ENCODE results near the gene NCAPH2.
"Not testable (repeated sequence)": the region's sequence is repeated elsewhere in the genome, so short reads cannot be mapped to it uniquely, and the experiment has no call there.

Gene NCAPH2

GRCh38 chr22:50529416-50529896 is 21.4 kb downstream of the NCAPH2 start:
- FAIRE-seq (no peak), DNase-seq (ENCODE audit: low spot score) (no peak)

- DNase-seq (ENCODE audit: low spot score), result no peak
- no peak for FAIRE-seq
Observed at GRCh38 chr22:50529897-50530579, 22.0 kb downstream of the NCAPH2 start, which contains the start of gene TYMP. TSS of gene TYMP (minus strand) at chr22:50530012. CDS start at chr22:50529709, 303 bp downstream.

GRCh38 chr22:50530580-50530876 is 22.5 kb downstream of the NCAPH2 start:
- FAIRE-seq (no peak), DNase-seq (ENCODE audit: low spot score) (no peak)

GRCh38 chr22:50530877-50531545 is 23.0 kb downstream of the NCAPH2 start:
- no peak for DNase-seq (ENCODE audit: low spot score)
- no peak for FAIRE-seq

GRCh38 chr22:50531546-50531961 is 23.5 kb downstream of the NCAPH2 start:
- FAIRE-seq, result no peak

GRCh38 chr22:50531962-50532674 is 24.1 kb downstream of the NCAPH2 start:
- no peak for DNase-seq (ENCODE audit: low spot score)
- no peak for FAIRE-seq

More at GRCh38 chr22:50531546-50531961, 23.5 kb downstream of the NCAPH2 start:
- DNase-seq (ENCODE audit: low spot score), result no peak

- DNase-seq (ENCODE audit: low spot score) (no peak), FAIRE-seq (no peak)
Observed at GRCh38 chr22:50532824-50533796, 25.1 kb downstream of the NCAPH2 start.

GRCh38 chr22:50533856-50534711 is 26.1 kb downstream of the NCAPH2 start:
- DNase-seq (ENCODE audit: low spot score); FAIRE-seq: not testable (repeated sequence)

- DNase-seq (ENCODE audit: low spot score) (no peak), FAIRE-seq (no peak)
Observed at GRCh38 chr22:50535113-50535512, 27.1 kb downstream of the NCAPH2 start.

GRCh38 chr22:50536226-50536625 is 28.2 kb downstream of the NCAPH2 start:
- DNase-seq (ENCODE audit: low spot score) (no peak), FAIRE-seq (no peak)

- no peak for DNase-seq (ENCODE audit: low spot score)
- no peak for FAIRE-seq
Observed at GRCh38 chr22:50537765-50538164, 29.7 kb downstream of the NCAPH2 start.

GRCh38 chr22:50540381-50540780 is 32.4 kb downstream of the NCAPH2 start:
- no peak for DNase-seq (ENCODE audit: low spot score)
- no peak for FAIRE-seq

- not testable (repeated sequence) for FAIRE-seq
- peak; percentile 50 for DNase-seq (ENCODE audit: low spot score)
Observed at GRCh38 chr22:50541667-50542026, 33.6 kb downstream of the NCAPH2 start.

GRCh38 chr22:50542416-50542927 is 34.4 kb downstream of the NCAPH2 start:
- DNase-seq (ENCODE audit: low spot score) (no peak), FAIRE-seq (no peak)

- DNase-seq (ENCODE audit: low spot score) (no peak), FAIRE-seq (no peak)
Observed at GRCh38 chr22:50544078-50544745, 36.2 kb downstream of the NCAPH2 start.

- DNase-seq (ENCODE audit: low spot score) (no peak), FAIRE-seq (no peak)
Observed at GRCh38 chr22:50544746-50545253, 36.8 kb downstream of the NCAPH2 start.

GRCh38 chr22:50545522-50546325 is 37.7 kb downstream of the NCAPH2 start, which contains the start of gene KLHDC7B:
TSS of gene KLHDC7B (plus strand) at chr22:50545899. CDS start at chr22:50546244, 345 bp downstream.
- DNase-seq (ENCODE audit: low spot score) (no peak), FAIRE-seq (peak; percentile 65)
